Keratinocyte (primary cell): ENCODE data around the gene CAMSAP1. TPM values are rescaled to one million over a fixed set of nuclear protein-coding genes. Genes with fewer than 3 reads are reported as not detected.

Experiments
- DNase-seq: peaks from one replicate; pipeline ENCODE4 v3.0.0-alpha.2; 2011; ENCODE audit warnings: low read depth, missing footprints, low spot score
- FAIRE-seq: peaks from 2 replicates; lab custom pipeline; 2011; peaks lifted over from hg19 to GRCh38; lab: Jason Lieb, UNC
- H2AFZ ChIP-seq: 2 replicates; pipeline ENCODE4 v1.6.0; 2012; ENCODE audit warnings: low read length, control low read depth, inconsistent platforms; ENCODE audit not compliant: control insufficient read depth
- H3K27ac ChIP-seq: 2 replicates; pipeline ENCODE4 v1.5.1; 2011; ENCODE audit warnings: low read length; ENCODE audit not compliant: control insufficient read depth, insufficient read depth
- H3K27me3 ChIP-seq: 3 replicates; pipeline ENCODE4 v1.6.0; 2011; ENCODE audit warnings: low read length; ENCODE audit not compliant: control insufficient read depth, insufficient read depth; ENCODE audit errors: extremely low read depth
- H3K36me3 ChIP-seq, 2 experiments: 2 replicates in 1 of 2; 3 replicates in 1 of 2; pipeline ENCODE4 v1.5.1; 2011; ENCODE audit warnings: low read length in 2 of 2, mild to moderate bottlenecking in 1 of 2; ENCODE audit not compliant: control insufficient read depth in 2 of 2, insufficient read depth in 2 of 2; ENCODE audit errors: extremely low read depth in 1 of 2
- H3K4me1 ChIP-seq: 3 replicates; pipeline ENCODE4 v1.5.1; 2011; ENCODE audit warnings: low read length; ENCODE audit not compliant: control insufficient read depth, insufficient read depth; ENCODE audit errors: extremely low read depth
- H3K4me2 ChIP-seq: 3 replicates; pipeline ENCODE4 v1.6.0; 2011; ENCODE audit warnings: low read depth, low read length; ENCODE audit not compliant: control insufficient read depth, insufficient read depth; ENCODE audit errors: extremely low read depth
- H3K4me3 ChIP-seq, 3 experiments: fragments of 200-600 bp in 1 of 3; sonication (generic) in 1 of 3; 2 replicates in 2 of 3; 3 replicates in 1 of 3; pipeline ENCODE4 v1.5.1; 2011 to 2016; ENCODE audit warnings: low read length in 3 of 3, mild to moderate bottlenecking in 3 of 3, control low read depth in 2 of 3, inconsistent platforms in 1 of 3, low read depth in 1 of 3, mixed read lengths in 1 of 3, mixed run types in 1 of 3, moderate library complexity in 1 of 3; ENCODE audit not compliant: control insufficient read depth in 2 of 3, insufficient read depth in 2 of 3; ENCODE audit errors: extremely low read depth in 1 of 3
- H3K79me2 ChIP-seq: 2 replicates; pipeline ENCODE4 v1.6.0; 2012; ENCODE audit warnings: low read length; ENCODE audit not compliant: control insufficient read depth, insufficient read depth
- H3K9ac ChIP-seq: 3 replicates; pipeline ENCODE4 v1.6.0; 2011; ENCODE audit warnings: low read length; ENCODE audit not compliant: control insufficient read depth, insufficient read depth; ENCODE audit errors: extremely low read depth
- H3K9me1 ChIP-seq: 3 replicates; pipeline ENCODE4 v1.6.0; 2011; ENCODE audit warnings: low read length; ENCODE audit not compliant: control insufficient read depth, insufficient read depth; ENCODE audit errors: extremely low read depth
- H3K9me3 ChIP-seq: 2 replicates; pipeline ENCODE4 v1.5.1; 2012; ENCODE audit warnings: low read depth, low read length; ENCODE audit not compliant: control insufficient read depth
- H4K20me1 ChIP-seq: 3 replicates; pipeline ENCODE4 v1.6.0; 2011; ENCODE audit warnings: low read length; ENCODE audit not compliant: control insufficient read depth, insufficient read depth; ENCODE audit errors: extremely low read depth
- EZH2 ChIP-seq: IDR thresholded peaks from one replicate; pipeline ENCODE4 v1.6.1; 2012; ENCODE audit warnings: inconsistent platforms, mild to moderate bottlenecking, low read length, moderate library complexity
- dilution Hi-C: fragments of 300-500 bp; cut with MboI; formaldehyde crosslinking; loops from one replicate; pipeline ENCODE4 v1.7.0; 2020; ENCODE audit warnings: low sequenced_read_pairs; ENCODE audit not compliant: extremely low pct_ligation_motif_present
- polyA plus RNA-seq, 5 experiments: library from polyadenylated mRNA; depleted of rRNA in 3 of 5; stranded (reverse) in 3 of 5; stranded (forward) in 1 of 5; unstranded in 1 of 5; fragments of >200 nt; gene quantifications; 1 replicate in 1 of 5; 2 replicates in 3 of 5; 3 replicates in 1 of 5; pipeline versions ENCODE4 v1.2.1 to v1.2.3, GENCODE V29; 2011 to 2012; ENCODE audit warnings: missing spikeins in 2 of 5, low read depth in 1 of 5, low replicate concordance in 1 of 5
- TF ChIP-seq, protein P1 (sequence below), 3 experiments: IDR thresholded peaks in 1 of 3; conservative IDR thresholded peaks in 1 of 3; optimal IDR thresholded peaks in 1 of 3; 2 replicates in 2 of 3; 3 replicates in 1 of 3; pipeline versions ENCODE3 to v1.5.1; 2011; ENCODE audit warnings: low read length in 3 of 3, mild to moderate bottlenecking in 3 of 3, moderate library complexity in 2 of 3, control low read depth in 1 of 3, inconsistent platforms in 1 of 3; ENCODE audit not compliant: insufficient read depth in 2 of 3; ENCODE audit errors: extremely low read depth in 1 of 3

The CAMSAP1 gene
- polyA plus RNA-seq, 1 donor (not counting 4 experiments of a cell fraction or from before 2014, with no cell fraction given) = 8.3 TPM

DNA sequence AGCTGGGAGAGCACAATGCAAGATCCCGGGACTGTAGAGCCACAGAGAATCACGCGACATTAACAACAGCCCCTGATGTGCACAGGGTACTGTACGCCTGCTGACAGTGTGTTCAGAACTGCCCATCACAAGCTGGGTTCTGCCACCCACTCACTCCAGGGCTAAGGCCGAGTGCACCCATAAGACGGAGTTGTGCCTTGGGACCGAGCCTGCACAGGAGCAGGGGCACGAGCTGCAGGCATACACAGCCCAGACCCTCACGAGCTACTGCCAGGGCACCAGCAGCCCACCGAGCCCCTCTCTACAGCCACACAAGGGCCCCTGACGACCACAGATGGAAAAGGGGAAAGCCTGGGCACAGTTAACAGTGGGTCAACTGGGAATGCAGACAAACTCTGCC, 67.8 kb downstream of the CAMSAP1 start:
- Histone ChIP-seq H4K20me1 (no peaks in the 10 kb centered on the region), H3K9ac (no peak overlapping the region), H3K9me1 (no peaks in the 10 kb centered on the region), H3K27ac (no peak overlapping the region), H3K4me2 (no peak overlapping the region), H3K9me3 (no peaks in the 10 kb centered on the region), H3K4me3 (no peak overlapping the region), H3K27me3 (no peaks in the 10 kb centered on the region), H3K79me2 (peaks cover 28% of the 10 kb centered on the region), H3K4me1 (no peaks in the 10 kb centered on the region), H2AFZ (no peak overlapping the region), H3K36me3 (peaks cover 0 to 3% of the 10 kb centered on the region in 2 experiments)
- no peak for TF ChIP-seq EZH2
- TF ChIP-seq, protein P1, sequence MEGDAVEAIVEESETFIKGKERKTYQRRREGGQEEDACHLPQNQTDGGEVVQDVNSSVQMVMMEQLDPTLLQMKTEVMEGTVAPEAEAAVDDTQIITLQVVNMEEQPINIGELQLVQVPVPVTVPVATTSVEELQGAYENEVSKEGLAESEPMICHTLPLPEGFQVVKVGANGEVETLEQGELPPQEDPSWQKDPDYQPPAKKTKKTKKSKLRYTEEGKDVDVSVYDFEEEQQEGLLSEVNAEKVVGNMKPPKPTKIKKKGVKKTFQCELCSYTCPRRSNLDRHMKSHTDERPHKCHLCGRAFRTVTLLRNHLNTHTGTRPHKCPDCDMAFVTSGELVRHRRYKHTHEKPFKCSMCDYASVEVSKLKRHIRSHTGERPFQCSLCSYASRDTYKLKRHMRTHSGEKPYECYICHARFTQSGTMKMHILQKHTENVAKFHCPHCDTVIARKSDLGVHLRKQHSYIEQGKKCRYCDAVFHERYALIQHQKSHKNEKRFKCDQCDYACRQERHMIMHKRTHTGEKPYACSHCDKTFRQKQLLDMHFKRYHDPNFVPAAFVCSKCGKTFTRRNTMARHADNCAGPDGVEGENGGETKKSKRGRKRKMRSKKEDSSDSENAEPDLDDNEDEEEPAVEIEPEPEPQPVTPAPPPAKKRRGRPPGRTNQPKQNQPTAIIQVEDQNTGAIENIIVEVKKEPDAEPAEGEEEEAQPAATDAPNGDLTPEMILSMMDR (optimal IDR thresholded peaks at IDR 0.05 in 1 of 3, IDR thresholded peaks at IDR 0.05 in 1 of 3, conservative IDR thresholded peaks at IDR 0.05 in 1 of 3; ENCODE audit: extremely low read depth in 1 of 3, insufficient read depth in 2 of 3, low read length in 3 of 3) = no peak
- DNase-seq = no peak
- dilution Hi-C loops = no loop called here
- no peak for FAIRE-seq

DNA sequence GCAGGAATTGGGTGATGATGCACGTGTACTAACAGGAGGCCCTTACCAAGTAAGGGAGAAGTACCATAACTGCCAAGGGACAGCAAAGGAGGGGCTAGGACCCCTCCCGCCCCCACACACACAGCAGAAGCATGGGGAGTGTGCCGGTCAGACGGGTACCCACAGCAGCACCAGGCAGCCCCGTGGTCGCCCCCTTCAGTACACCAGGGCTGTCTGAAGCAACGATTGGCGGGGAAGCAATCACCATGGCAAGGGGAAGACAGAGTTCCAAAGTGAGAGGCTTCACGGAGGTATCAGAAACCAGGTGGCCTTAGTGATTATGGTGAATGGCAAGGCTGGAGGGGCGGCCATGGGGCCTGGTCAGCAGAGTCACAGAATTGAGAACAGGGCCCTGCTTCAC, 72.2 kb downstream of the CAMSAP1 start:
- Histone ChIP-seq H3K4me2 (no peak overlapping the region), H3K9ac (no peak overlapping the region), H3K9me1 (no peaks in the 10 kb centered on the region), H3K27me3 (no peaks in the 10 kb centered on the region), H3K9me3 (no peaks in the 10 kb centered on the region), H3K79me2 (peaks cover 33% of the 10 kb centered on the region), H4K20me1 (no peaks in the 10 kb centered on the region), H3K4me1 (no peaks in the 10 kb centered on the region), H3K36me3 (no peaks in the 10 kb centered on the region), H2AFZ (no peak overlapping the region), H3K4me3 (no peak overlapping the region), H3K27ac (no peak overlapping the region)
- dilution Hi-C loops = no loop called here
- DNase-seq = no peak
- no peak for FAIRE-seq
- no peak for TF ChIP-seq EZH2
- TF ChIP-seq, protein P1 (optimal IDR thresholded peaks at IDR 0.05 in 1 of 3, IDR thresholded peaks at IDR 0.05 in 1 of 3, conservative IDR thresholded peaks at IDR 0.05 in 1 of 3; ENCODE audit: extremely low read depth in 1 of 3, insufficient read depth in 2 of 3, low read length in 3 of 3) = no peak
